CD4-positive, alpha-beta T cell (primary cell): Measurements from ENCODE around the gene GMPPB. TPM values are rescaled to one million over a fixed set of nuclear protein-coding genes. Genes with fewer than 3 reads are reported as not detected.

Source experiments
- ATAC-seq: fragments of 200-7000 bp; cut with Tn5 transposase; one replicate; pipeline ENCODE4 v1.10.0; 2022; ENCODE audit warnings: mild to moderate bottlenecking; ENCODE audit not compliant: poor library complexity
- CTCF ChIA-PET: fragments of 350-600 bp; sonication (Branson Sonifier 250); formaldehyde crosslinking; loops from one replicate; lab custom pipeline; 2021; ENCODE audit warnings: antibody characterized with exemption, inconsistent platforms; lab: Charles Lee
- POLR2A ChIA-PET: fragments of 350-600 bp; sonication (Branson Sonifier 250); formaldehyde crosslinking; loops from one replicate; lab custom pipeline; 2021; ENCODE audit warnings: antibody characterized with exemption, inconsistent platforms; lab: Charles Lee
- DNase-seq, 14 experiments: peaks; one replicate each; pipeline ENCODE4 v3.0.0-alpha.2; 2013 to 2020; ENCODE audit warnings: mixed read lengths in 2 of 14
- H3K27ac ChIP-seq, 2 donors: one replicate each; pipeline versions ENCODE4 v1.5.1 to v1.7.0; 2013; ENCODE audit warnings: low read length in 2 of 2, low read depth in 1 of 2, mild to moderate bottlenecking in 1 of 2
- H3K27me3 ChIP-seq, 2 experiments: 1 replicate in 1 of 2; 2 replicates in 1 of 2; pipeline versions ENCODE4 v1.6.1 to v1.7.0; 2013; ENCODE audit warnings: low read length in 2 of 2, control low read depth in 1 of 2, mild to moderate bottlenecking in 1 of 2, moderate library complexity in 1 of 2; ENCODE audit not compliant: insufficient read depth in 2 of 2, control insufficient read depth in 1 of 2
- H3K36me3 ChIP-seq: one replicate; pipeline ENCODE4 v1.6.1; 2013; ENCODE audit warnings: low read length, control low read depth; ENCODE audit not compliant: insufficient read depth
- H3K4me1 ChIP-seq: one replicate; pipeline ENCODE4 v1.6.1; 2013; ENCODE audit warnings: low read length, control low read depth; ENCODE audit not compliant: insufficient read depth
- H3K4me3 ChIP-seq: one replicate; pipeline ENCODE4 v1.5.1; 2013; ENCODE audit warnings: mild to moderate bottlenecking, low read length, moderate library complexity
- H3K9me3 ChIP-seq, 2 experiments: 1 replicate in 1 of 2; 2 replicates in 1 of 2; pipeline versions ENCODE4 v1.6.1 to v1.7.0; 2013; ENCODE audit warnings: low read length in 2 of 2, mild to moderate bottlenecking in 2 of 2, control low read depth in 1 of 2, moderate library complexity in 1 of 2; ENCODE audit not compliant: control insufficient read depth in 1 of 2, insufficient read depth in 1 of 2
- H3K27ac Mint-ChIP-seq: one replicate; pipeline ENCODE4 v1.8.0; 2020; ENCODE audit warnings: mixed read lengths
- H3K27me3 Mint-ChIP-seq: one replicate; pipeline ENCODE4 v1.8.0; 2021; ENCODE audit warnings: mixed read lengths
- H3K36me3 Mint-ChIP-seq: one replicate; pipeline ENCODE4 v1.8.0; 2021; ENCODE audit warnings: low read depth, mixed read lengths
- H3K4me1 Mint-ChIP-seq: one replicate; pipeline ENCODE4 v1.8.0; 2021; ENCODE audit warnings: low read depth, mixed read lengths
- H3K4me3 Mint-ChIP-seq: one replicate; pipeline ENCODE4 v1.8.0; 2020; ENCODE audit warnings: mild to moderate bottlenecking, mixed read lengths
- H3K9me3 Mint-ChIP-seq: one replicate; pipeline ENCODE4 v1.8.0; 2020; ENCODE audit warnings: mixed read lengths
- CTCF ChIP-seq: fragments of 200-600 bp; IDR thresholded peaks from one replicate; pipeline ENCODE4 v1.8.0; 2022; ENCODE audit warnings: antibody characterized with exemption, mild to moderate bottlenecking
- intact Hi-C, 2 experiments: fragments of 100-400 bp; cut with DNase I in 1 of 2; cut with micrococcal nuclease in 1 of 2; formaldehyde crosslinking; loops; one replicate each; pipeline versions ENCODE4 v1.15.1 to v1.9.0; 2023 to 2025; cut with DNase I, micrococcal nuclease
- total RNA-seq, 174 experiments: library from RNA in 2 of 174; stranded (reverse) in 2 of 174; gene quantifications; one replicate each; pipeline ENCODE4 v1.2.3 and lab custom pipeline; 2021 to 2026

The GMPPB gene
- total RNA-seq, 2 experiments from 2014 or later = 39.0 to 41.4 TPM

- peaks cover 18% of the 10 kb centered on the region for H3K36me3 Mint-ChIP-seq
- H3K36me3 ChIP-seq = peaks cover 34% of the 10 kb centered on the region
- TF ChIP-seq CTCF = no peak
- no peak overlapping the region for H3K4me3 ChIP-seq
- no peak overlapping the region for H3K27ac ChIP-seq
- ChIA-PET POLR2A (interaction anchor here (3.9 kb wide), 1 partner anchor 70 kb away, joined by 18 read pairs; the partner anchor contains the start of gene IP6K1), CTCF (no interaction called here)
- H3K27me3 ChIP-seq = no peaks in the 10 kb centered on the region
- H3K9me3 ChIP-seq = no peaks in the 10 kb centered on the region
- no peaks in the 10 kb centered on the region for H3K27me3 Mint-ChIP-seq
- DNase-seq (peak in 1 of 14 experiments; percentile 30), ATAC-seq (no peak)
- no peak overlapping the region for H3K27ac Mint-ChIP-seq
- no peaks in the 10 kb centered on the region for H3K9me3 Mint-ChIP-seq
- intact Hi-C loops = no loop called here
- H3K4me3 Mint-ChIP-seq = peak overlapping the region; percentile 56
- peaks cover 33% of the 10 kb centered on the region for H3K4me1 ChIP-seq
- peaks cover 26% of the 10 kb centered on the region for H3K4me1 Mint-ChIP-seq
These were observed 6.4 kb downstream of the GMPPB start for GRCh38 chr3:49717211-49717958.

GRCh38 chr3:49716691-49717210, 7.0 kb downstream of the GMPPB start:
- peaks cover 18% of the 10 kb centered on the region for H3K36me3 Mint-ChIP-seq
- no peak overlapping the region for H3K27ac ChIP-seq
- H3K4me3 Mint-ChIP-seq = peak overlapping the region; percentile 48
- peaks cover 28% of the 10 kb centered on the region for H3K4me1 ChIP-seq
- no peaks in the 10 kb centered on the region for H3K27me3 ChIP-seq
- no peaks in the 10 kb centered on the region for H3K9me3 ChIP-seq
- intact Hi-C loops = no loop called here
- ChIA-PET CTCF (no interaction called here), POLR2A (no interaction called here)
- no peak overlapping the region for H3K4me3 ChIP-seq
- no peaks in the 10 kb centered on the region for H3K27me3 Mint-ChIP-seq
- H3K27ac Mint-ChIP-seq = no peak overlapping the region
- peak in 1 of 14 experiments; percentile 26 for DNase-seq
- no peaks in the 10 kb centered on the region for H3K9me3 Mint-ChIP-seq
- no peak for TF ChIP-seq CTCF
- peaks cover 28% of the 10 kb centered on the region for H3K36me3 ChIP-seq
- ATAC-seq = no peak
- peaks cover 25% of the 10 kb centered on the region for H3K4me1 Mint-ChIP-seq

- Histone ChIP-seq H3K27me3 (no peaks in the 10 kb centered on the region), H3K9me3 (no peaks in the 10 kb centered on the region), H3K4me3 (no peak overlapping the region), H3K4me1 (peaks cover 28% of the 10 kb centered on the region), H3K27ac (no peak overlapping the region), H3K36me3 (peaks cover 26% of the 10 kb centered on the region)
- no peak overlapping the region for H3K27ac Mint-ChIP-seq
- intact Hi-C loops = no loop called here
- CTCF ChIA-PET = no interaction called here
- peaks cover 22% of the 10 kb centered on the region for H3K4me1 Mint-ChIP-seq
- POLR2A ChIA-PET = no interaction called here
- no peaks in the 10 kb centered on the region for H3K27me3 Mint-ChIP-seq
- no peak for DNase-seq
- no peak for ATAC-seq
- peaks cover 19% of the 10 kb centered on the region for H3K36me3 Mint-ChIP-seq
- no peaks in the 10 kb centered on the region for H3K9me3 Mint-ChIP-seq
- no peak for TF ChIP-seq CTCF
- no peak overlapping the region for H3K4me3 Mint-ChIP-seq
These were observed 7.6 kb downstream of the GMPPB start for GRCh38 chr3:49716169-49716568.
